WERI-Rb-1 (cell line): ENCODE measurements around the gene CDC20B.
"Not testable (repeated sequence)": the region's sequence is repeated elsewhere in the genome, so short reads cannot be mapped to it uniquely, and the experiment has no call there.

Source experiments
- DNase-seq: peaks from one replicate; pipeline ENCODE4 v3.0.0-alpha.2; 2020
- H3K27ac ChIP-seq: fragments of 250-450 bp; sonication (Bioruptor Pico); 2 replicates; pipeline ENCODE4 v1.5.1; 2020; ENCODE audit warnings: mild to moderate bottlenecking, moderate library complexity
- H3K27me3 ChIP-seq: fragments of 250-450 bp; sonication (Bioruptor Pico); 2 replicates; pipeline ENCODE4 v1.5.1; 2021; ENCODE audit warnings: mild to moderate bottlenecking, low read depth, moderate library complexity; ENCODE audit not compliant: insufficient read depth, severe bottlenecking
- H3K36me3 ChIP-seq: fragments of 250-450 bp; sonication (Bioruptor Pico); 2 replicates; pipeline ENCODE4 v1.5.1; 2020; ENCODE audit warnings: mild to moderate bottlenecking, moderate library complexity
- H3K4me3 ChIP-seq: 2 replicates; pipeline ENCODE4 v1.5.1; 2011; ENCODE audit warnings: low read depth, mild to moderate bottlenecking, control low read depth, low read length
- H3K9me3 ChIP-seq: fragments of 250-450 bp; sonication (Bioruptor Pico); 2 replicates; pipeline ENCODE4 v1.5.1; 2021; ENCODE audit warnings: mild to moderate bottlenecking, moderate library complexity; ENCODE audit not compliant: severe bottlenecking
- CTCF ChIP-seq: IDR thresholded peaks from 2 replicates; pipeline ENCODE4 v1.5.1; 2011; ENCODE audit warnings: low read depth, mild to moderate bottlenecking, control low read depth, inconsistent platforms, low read length

Gene CDC20B

GRCh38 chr5:55123365-55123764, 49.6 kb downstream of the CDC20B start:
- no peaks in the 10 kb centered on the region for H3K36me3 ChIP-seq
- H3K27ac ChIP-seq = no peak overlapping the region
- no peak for TF ChIP-seq CTCF
- no peaks in the 10 kb centered on the region for H3K9me3 ChIP-seq
- peaks cover 41% of the 10 kb centered on the region for H3K27me3 ChIP-seq
- no peak for DNase-seq
- no peak overlapping the region for H3K4me3 ChIP-seq

- H3K27ac ChIP-seq = no peak overlapping the region
- TF ChIP-seq CTCF = no peak
- H3K9me3 ChIP-seq = no peaks in the 10 kb centered on the region
- peaks cover 72% of the 10 kb centered on the region for H3K27me3 ChIP-seq
- H3K4me3 ChIP-seq = no peak overlapping the region
- no peaks in the 10 kb centered on the region for H3K36me3 ChIP-seq
- DNase-seq = no peak
Measured at GRCh38 chr5:55114061-55114460, 58.9 kb downstream of the CDC20B start.

- H3K27me3 ChIP-seq = peaks cover 72% of the 10 kb centered on the region
- no peaks in the 10 kb centered on the region for H3K36me3 ChIP-seq
- H3K27ac ChIP-seq = no peak overlapping the region
- no peak for TF ChIP-seq CTCF
- no peak for DNase-seq
- no peak overlapping the region for H3K4me3 ChIP-seq
- no peaks in the 10 kb centered on the region for H3K9me3 ChIP-seq
Measured at GRCh38 chr5:55113327-55113726, 59.6 kb downstream of the CDC20B start.

GRCh38 chr5:55110217-55110616, 62.8 kb downstream of the CDC20B start:
- no peak for TF ChIP-seq CTCF
- Histone ChIP-seq H3K9me3 (no peaks in the 10 kb centered on the region), H3K36me3 (no peaks in the 10 kb centered on the region), H3K27me3 (peaks cover 55% of the 10 kb centered on the region), H3K4me3 (no peak overlapping the region), H3K27ac (no peak overlapping the region)
- DNase-seq = no peak

GRCh38 chr5:55108661-55109060, 64.3 kb downstream of the CDC20B start:
- DNase-seq = no peak
- TF ChIP-seq CTCF = no peak
- no peak overlapping the region for H3K4me3 ChIP-seq
- H3K27me3 ChIP-seq = peaks cover 55% of the 10 kb centered on the region
- no peaks in the 10 kb centered on the region for H3K36me3 ChIP-seq
- H3K9me3 ChIP-seq = no peaks in the 10 kb centered on the region
- H3K27ac ChIP-seq = no peak overlapping the region

GRCh38 chr5:55105976-55106375, 67.0 kb downstream of the CDC20B start:
- DNase-seq, H3K9me3 ChIP-seq, H3K27ac ChIP-seq, H3K4me3 ChIP-seq, H3K36me3 ChIP-seq: not testable (repeated sequence)
- H3K27me3 ChIP-seq = peaks cover 58% of the 10 kb centered on the region
